ENCODE data around the gene NFAM1.
A peak's percentile ranks its signal among the peaks of the same experiment; 100 is the strongest.

The NFAM1 gene

DNA sequence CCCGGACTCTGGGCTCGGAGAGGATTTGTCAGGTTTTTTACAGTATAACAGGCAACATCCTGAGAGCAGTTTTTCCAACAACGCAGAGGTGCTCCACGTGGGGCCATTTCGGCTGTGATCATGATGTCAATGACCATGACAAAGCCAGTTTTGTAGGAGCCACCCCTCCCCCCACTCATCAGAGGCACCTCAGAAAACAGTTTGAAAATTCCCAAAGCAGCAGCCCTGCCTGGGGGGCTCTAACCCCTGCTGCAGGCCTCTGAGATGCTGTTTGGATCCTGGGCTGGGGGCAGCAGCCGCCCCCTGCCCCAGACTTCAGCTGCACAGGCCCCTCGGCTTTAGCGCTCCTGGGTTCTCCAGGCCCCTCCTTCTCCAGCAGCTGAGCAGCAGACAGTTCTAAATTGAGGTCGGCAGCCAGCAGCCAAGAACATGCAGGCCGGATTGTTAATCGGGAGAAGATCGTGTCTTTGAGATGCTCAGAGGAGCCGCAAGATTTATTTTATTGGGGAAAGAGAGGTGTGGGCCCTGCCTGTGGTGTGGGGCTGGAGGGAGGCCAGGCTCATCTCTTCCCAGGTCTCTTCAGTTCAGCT is 19.4 kb downstream of the NFAM1 start:
- DNase-seq, result no peak

DNA sequence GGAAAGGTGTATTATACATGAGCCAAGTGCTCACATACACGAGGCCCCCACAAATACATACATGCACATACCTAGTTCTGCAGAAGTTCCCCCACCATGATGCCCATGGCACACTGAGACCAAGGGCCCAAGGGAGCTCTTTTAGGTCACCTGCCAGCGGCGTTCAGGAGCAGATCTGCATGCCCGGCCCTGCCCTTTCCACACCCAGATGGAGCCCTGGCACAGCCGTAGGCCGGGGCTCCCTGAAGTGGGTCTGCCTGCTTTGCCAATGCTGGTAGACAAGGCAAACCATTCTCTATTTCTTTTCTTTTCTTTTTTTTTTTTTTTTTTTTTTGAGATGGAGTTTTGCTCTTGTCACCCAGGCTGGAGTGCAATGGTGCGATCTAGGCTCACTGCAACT is 21.5 kb downstream of the NFAM1 start:
- no peak for DNase-seq

DNA sequence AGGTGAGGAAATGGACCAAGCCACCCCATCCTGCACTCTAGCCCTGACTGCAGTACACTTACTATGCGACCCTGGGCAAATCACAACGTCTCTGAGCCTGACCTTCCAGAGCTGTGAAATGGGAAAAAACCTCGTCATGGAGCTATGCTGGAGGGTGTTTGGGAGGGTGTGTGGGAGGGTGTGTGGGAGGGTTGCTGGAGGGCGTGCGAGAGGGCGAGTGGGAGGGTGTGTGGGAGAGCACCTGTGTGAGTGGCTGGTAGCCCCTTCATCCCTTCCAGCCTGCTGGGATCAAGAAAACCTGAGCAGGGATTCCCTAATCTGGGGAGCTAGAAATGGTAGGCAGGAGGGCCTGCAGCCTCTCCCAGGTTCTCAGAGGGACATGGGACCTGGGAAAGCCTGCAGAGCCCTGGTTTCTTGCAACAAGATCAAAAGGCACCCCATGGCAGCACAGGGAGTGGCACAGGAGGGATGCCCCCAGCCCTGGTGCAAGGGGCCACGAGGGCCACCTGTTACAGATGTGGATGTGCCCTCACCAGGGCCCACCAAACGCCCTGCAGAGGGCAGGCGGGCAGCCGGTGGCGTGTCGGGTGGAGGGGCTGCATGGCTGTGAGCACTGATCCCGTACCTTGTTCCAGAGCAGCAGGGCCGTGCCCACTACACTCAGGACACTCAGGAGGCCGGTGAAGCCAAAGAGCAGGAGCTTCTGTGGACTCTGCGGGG is 23.2 kb downstream of the NFAM1 start:
- DNase-seq, result no peak

DNA sequence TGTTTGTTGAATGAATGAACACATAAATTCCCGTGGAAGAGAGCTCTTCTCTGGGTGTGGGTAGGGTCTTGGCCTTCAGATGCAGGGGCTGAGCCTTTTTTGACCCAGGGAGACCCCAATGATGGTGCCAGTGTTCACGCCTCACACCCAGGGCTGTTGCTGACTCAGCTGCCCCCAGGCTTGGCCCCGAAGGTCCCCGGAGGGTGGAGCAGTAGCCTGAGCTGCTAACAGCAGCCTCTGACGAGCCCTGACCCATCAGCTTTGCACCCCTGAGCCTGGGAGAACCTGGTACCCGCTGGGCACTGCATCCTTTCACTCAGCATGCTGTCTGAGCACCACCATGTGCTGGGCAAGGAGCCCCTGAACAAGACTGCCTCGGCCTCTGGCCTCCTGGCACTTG is 23.9 kb downstream of the NFAM1 start:
- DNase-seq, result no peak

DNA sequence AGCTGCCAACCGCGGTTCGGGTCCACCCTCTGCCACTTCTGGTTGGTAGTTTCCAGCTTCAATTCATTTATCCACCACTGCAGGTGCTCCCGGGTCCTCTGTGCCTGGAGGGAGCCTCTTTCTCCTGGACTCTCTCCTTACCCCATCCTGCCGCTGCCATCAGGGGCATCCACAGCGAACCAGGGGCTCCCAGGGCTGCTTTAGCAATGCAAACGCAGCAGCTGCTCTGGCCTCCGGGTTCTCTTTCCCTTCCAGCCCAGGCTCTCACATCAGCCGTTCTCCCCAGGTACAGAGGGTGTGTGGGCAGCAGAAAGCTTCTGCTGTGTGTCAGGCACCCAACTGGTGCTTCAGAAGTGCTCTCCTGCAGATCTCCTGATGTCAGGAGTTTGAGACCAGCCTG is 27.9 kb downstream of the NFAM1 start:
- no peak for DNase-seq

DNA sequence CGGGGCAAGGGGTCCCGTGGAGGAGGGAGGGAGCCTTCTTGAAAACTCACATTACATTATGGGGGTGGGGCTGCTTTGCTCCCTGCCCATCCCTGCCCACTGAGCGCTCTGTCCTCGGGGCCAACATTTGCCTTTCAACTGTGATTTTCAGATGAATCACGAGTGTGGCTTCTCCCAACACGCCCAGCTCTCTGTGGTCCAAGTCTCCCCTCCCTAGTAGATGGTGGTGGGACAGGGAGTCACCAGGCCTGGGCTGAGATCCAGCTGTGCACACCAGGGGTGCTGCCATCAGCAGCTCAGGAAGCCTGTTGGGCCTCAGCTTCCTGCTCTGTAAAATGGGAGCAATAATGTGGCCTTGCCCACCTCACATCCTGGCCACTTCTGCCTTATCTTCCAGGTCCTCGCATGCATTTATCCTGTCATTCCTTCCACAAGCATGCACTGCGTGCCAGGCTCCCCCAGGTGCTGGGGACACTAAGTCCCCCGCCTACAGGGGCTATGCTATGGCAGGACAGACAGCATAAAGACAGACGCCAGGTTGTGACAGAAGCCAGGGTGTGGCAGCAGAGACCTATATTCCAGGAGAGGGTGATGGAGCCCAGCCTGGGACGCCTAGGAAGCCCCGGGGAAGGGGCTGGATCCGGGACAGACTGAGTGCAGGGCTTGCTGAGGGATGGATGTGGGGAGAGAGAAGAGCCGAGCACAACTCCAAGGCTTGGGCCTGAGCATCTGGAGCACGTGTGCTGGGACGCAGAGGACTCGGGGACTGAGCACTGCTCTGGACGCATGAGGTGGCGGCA is 30.5 kb downstream of the NFAM1 start:
- DNase-seq, result no peak

DNA sequence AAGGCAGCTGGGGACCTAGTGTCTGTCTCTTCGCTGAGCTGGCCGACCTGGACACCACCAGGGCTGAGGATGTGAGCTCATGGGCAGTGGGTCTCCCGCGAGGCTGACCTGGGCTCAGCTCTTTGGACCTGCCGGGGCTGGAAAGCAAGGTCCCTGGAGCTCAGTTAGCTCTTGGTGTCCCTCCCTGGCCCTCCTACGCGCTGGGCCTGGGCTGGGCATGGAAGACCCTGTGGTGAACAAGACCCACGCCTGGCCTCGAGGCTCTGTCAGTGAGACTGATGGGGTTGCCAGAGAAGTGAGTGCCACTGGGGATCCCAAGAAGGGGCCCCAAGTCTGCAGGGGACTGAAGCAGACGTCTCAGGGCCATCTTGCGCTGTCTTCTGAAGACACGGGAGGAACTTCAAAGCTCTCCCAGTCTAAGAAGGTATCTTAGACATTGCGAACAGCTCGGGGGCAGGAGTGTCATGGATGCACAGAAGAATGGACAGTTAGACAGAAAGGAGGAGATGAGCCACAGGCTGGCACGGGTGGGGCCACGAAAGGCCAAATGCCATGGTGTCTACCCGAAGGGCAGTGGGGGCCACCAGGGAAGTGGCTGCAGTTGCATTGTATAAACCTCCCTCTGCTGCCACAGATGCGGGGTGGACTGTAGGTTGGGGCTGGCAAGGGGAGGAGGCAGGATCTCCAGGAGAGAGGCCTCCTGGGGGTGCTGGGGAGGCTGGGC is 31.2 kb downstream of the NFAM1 start:
- no peak for DNase-seq

DNA sequence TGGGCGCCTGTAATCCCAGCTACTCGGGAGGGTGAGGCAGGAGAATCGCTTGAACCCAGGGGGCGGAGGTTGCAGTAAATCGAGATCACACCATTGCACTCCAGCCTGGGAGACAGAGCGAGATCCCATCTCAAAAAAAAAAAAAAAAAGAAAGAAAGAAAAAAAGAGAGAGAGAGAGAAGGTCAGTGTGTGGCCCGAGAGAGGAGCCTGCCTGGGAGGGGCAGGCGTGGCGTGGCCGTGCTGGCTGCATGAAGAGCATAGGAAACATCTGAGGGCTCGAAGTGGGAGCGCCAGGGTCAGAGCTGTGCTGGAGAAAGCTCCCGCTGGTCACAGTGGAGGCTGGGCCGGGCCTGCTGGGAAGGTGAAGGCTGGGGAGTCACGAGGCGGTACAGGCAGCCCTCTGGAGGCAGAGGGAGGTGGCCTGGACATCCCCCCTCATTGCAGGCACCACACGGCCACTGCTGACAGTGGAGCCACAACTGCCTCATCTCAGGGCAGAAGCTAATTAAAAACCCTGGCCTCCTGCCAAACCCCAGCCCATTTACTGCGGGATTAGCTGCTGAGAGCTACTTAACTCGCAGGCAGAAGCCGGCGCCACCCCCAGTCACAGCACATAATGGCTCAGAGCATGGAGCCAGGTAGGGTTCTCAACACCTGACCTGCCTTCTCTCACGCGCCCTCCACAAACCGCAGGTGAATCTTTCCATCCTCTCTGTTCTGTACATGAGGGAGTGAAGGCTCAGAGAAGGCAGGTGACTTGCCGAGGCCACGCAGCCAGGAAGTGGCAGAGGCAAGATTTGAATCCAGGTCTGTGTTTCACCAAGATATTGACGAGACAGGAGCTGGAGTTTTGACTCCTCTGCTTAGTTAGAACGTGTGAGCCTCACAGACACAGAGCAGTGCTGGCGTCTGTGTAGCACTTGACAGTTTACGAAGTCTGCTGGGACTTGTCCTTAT is 32.6 kb downstream of the NFAM1 start:
- DNase-seq, result peak; percentile 73

DNA sequence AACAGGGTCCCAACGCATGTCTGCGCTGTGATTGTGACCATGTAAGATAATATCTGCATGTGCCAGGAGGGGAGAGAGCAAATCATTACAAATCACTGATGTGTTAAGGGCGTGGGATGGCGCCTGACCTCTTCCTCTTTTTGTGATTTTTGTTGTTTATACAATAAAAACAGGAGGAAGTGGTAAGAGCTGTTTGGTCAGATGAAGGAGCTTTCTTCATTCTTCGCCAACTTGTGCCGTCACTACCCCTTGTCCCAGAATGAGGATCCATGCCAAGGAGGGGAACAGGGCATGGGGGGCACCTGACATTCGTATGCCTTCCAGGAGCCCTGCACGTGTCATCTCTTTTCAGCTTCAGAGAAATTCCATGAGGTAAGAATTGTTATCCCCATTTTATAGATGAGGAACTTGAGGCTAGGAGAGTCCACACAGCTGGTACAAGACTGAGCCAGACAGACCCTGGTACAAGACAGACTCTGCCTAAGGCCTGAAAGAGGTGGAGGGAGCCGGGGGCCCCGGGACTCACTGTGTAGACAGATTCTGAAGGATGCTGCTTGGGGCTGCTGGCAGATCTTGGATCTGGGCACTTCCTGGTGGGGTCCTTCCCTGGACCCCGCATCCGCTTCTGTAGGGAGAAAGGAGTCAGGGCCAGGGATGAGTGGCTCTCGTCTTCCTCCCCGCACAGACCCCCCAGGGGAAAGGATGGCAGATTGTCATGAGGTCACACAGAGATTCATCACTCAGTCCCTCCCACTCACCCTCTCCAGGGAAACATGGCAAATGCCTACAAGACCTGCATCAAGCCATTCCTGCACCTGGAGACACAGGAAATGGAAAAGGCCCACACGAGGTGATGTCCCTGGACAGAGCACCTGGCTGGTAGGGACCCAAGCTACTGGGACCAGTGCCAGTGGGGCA is 34.6 kb downstream of the NFAM1 start:
- peak; percentile 85 for DNase-seq

DNA sequence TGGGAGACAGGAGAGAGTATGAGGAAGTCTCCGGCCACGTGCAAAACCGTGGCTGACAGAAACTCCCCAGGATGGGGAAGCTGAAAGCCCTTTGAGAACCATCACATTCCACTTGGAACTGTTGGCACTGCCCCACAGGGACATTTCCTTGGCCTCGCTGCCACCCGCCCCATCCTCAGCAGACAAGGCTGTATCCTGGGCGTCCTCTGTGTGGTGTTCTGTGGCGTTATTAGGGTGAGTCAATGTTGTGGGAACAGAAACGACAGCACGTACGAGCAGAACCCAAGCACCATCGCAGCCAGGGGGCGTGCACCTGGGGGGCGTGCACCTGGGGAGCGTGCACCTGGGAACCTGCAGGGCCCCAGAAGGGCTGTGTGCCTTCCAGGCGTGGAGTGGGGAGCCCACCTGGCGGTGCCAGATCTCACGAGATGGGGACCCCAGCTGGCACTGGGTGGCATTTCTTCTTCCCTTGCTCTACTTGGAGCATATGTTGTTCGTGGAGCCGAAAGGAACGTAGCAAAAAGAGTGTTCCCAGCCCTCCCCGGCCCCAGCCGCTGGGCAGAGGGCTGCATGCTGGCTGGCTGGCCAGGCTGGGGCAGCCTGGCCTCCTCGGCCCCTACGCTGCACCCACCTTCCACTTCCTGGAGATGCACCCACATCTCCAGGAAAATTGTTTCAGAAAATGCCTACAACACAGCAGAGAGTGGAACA is 35.4 kb downstream of the NFAM1 start:
- DNase-seq, result no peak

DNA sequence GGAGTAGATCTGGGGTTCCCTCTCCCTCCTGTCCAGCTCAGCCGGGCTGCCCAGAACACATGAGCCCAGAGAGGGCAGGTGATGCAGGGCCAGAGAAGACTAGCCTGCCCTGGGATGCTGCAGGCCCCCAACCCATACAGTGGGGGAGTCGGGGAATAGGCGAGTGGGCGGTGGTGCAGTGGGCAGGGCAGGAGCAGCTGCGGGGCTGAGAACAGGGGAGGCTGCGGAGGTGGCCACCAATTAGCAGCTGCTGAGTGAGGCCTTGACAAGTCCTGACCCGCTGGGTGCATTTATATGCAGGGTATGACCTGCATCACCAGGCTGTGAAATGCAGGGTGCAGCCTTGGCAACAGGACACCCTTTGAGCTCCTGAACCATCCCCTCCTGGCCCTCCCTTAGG is 43.1 kb downstream of the NFAM1 start:
- no peak for DNase-seq

DNA sequence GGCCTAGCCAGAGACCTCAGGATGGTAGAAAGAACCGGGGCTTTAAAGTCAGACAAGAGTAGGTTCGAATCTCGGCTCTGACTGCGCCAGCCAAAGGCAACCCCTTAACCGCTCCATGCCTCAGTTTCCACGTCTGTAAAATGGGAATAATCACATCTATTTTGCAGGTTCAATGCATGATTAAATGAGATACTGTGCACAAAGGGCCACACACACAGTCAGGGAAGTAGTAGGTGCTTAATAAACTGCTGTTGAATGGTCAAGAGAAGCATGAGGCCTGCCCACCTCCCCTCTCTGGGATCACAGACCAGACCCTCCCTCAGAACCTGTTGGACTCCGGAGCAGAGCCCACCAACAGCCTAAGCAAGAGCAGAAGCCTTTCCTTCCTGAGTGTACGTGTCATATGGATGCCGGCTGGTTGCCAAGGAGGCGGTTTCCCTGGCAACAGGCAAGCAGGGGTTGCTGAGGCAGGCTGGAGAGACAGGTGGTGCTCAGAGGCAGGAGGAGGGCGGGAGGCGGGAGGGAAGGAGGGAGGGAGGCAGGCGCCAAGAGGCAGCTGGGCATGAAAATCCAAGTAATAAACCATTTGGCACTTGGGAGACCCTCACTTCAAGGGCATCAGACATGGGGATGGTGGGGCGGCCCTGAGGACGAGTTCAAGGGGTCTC is 43.9 kb downstream of the NFAM1 start:
- no peak for DNase-seq

DNA sequence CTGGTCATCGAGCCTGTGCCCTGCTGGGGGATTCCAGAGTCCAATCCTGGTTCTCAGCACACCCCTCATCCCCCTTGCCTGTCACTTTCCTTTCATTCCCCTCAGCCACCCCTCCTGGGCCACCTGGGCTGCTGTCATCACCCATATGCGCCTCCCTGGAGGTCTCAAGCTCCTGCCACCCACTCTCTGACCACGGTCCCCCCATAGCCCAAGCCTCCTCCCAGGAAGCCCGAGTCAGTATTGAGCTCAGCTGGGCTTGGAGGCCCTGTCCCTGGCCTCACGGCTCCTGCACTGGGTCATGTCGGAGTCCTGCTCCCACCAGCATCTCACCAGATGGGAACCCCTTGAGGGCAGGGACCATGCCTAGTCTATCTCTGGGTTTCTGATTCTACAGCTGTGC is 44.6 kb downstream of the NFAM1 start:
- DNase-seq, result no peak

DNA sequence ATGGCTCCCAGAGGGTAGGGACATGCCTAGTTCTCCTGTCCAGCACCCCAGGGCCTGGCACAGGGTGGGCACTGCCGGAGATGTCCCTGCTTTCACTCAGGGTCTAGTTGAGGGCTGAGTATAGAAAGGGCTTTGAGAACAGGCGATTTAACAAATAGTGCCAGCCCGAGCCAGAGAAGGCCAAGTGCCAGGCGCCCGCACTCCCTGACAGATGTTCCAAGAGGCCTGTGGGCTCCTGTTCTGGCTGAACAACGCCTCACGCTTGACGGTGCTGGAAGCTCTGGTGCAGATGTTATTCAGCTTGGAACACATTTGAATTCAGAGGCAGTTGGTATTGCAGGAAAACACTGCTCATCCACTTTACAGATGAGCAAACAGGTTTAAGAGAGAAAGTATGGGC is 46.5 kb downstream of the NFAM1 start:
- no peak for DNase-seq

DNA sequence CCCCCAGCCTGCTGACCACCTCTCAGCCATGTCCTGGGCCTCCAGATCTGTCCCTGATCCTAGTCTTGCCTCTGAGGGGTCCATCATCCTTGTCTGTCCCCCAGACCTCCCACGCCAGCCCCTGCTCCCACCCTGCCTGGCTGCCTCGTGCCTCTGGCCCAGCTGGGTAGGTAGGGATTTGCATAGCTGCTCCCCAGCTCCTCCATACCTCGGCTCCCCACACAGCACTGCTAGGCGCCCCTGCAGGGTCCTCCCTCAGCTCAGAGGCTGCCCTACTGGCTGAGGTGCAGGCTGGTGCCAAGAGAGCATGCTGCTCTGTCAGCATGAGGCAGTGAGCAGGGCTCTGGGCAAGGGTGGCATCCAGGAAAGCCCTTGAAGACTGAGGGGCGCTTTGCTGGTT is 47.7 kb downstream of the NFAM1 start:
- no peak for DNase-seq

DNA sequence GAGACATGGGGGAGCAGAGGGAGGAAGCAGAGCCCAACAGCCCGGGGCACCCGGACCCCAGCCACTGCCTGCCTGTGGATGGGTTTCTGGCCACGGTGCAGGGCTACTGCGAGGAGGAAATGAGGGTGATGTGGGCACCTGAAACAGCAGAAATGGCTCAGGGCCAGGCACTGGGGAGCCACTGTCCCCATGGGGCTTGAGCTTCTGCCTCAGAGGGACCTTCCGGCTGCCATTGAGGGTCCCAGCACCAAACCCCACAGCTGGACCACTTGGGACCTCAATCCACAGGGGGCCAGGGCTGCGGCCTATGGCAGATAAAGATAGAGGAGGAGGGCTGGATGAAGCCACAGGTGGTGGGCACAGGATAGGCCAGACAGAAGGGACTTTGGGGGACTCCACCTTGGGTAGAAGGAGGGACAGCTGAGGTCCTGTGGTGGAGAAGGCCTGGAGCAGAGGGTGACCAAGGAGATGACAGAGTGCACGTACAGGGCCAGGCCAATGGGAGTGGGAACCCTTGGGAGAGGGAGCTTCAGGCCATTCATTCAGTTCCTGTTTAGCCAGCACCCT is 48.3 kb downstream of the NFAM1 start:
- no peak for DNase-seq

DNA sequence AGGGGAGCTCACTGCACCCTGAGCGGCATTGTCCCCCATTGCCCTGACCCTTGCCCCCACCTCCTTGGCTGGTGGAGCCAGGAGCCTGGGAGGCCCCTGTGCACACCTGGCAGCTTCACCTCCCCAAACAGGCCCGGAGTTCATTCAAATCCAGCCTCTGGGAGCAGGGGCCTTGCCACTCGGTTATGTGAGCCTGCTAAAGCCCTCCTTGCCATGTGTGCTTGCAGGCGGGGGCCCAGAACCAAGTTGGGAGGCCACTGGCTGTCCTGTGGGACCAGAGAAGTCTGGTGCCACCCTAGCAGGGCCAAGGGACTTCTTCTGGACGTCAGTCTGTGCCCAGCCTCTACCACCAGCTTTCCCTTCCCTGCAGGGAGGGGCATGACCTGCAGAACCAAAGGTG is 48.9 kb downstream of the NFAM1 start:
- no peak for DNase-seq

DNA sequence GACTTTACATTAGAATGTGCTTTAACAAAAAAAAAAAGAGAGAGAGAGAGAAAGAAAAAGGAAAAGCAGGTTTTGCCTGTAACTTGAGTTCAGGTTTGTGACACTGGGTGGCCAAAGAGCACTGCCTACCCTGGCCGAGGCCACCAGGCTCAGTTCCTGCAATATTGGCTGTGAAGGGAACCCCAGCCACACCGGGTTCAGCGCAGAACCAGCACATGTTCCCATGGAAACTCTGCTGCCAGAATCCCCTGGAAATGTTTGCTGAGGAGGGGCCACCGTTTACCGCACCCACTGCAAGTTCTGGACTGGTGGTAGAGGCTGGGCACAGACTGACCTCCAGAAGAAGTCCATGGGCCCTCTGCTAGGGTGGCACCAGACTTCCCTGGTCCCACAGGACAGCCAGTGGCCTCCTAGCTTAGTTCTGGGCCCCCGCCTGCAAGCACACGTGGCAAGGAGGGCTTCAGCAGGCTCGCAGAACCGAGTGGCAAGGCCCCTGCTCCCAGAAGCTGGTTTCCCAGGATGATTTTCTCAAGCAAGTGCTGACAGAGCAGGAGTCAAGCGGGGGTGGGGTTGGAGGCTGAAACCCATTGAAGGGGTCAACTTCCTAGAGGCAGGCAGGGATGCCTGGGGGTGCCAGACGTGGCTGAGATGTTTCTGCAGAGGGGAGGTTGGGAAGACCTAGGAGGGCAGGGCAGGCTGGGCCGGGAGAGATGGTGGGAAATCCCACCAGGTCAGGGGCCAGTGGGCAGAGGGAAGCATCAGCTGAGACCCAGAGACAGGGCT is 51.2 kb downstream of the NFAM1 start:
- no peak for DNase-seq
